ENCODE measurements around the gene SLC25A28.

The SLC25A28 gene

GRCh38 chr10:99569961-99570360, 50.3 kb downstream of the SLC25A28 start:
- no peak overlapping the region for H3K27ac Mint-ChIP-seq
- no peaks in the 10 kb centered on the region for H3K9me3 Mint-ChIP-seq
- H3K27me3 Mint-ChIP-seq: peaks cover 27% of the 10 kb centered on the region
- ATAC-seq (no peak), DNase-seq (no peak)
- no peaks in the 10 kb centered on the region for H3K4me1 Mint-ChIP-seq
- H3K4me3 Mint-ChIP-seq: no peak overlapping the region

GRCh38 chr10:99569253-99569939, 50.8 kb downstream of the SLC25A28 start:
- H3K4me3 Mint-ChIP-seq: no peak overlapping the region
- DNase-seq (no peak), ATAC-seq (no peak)
- no peak overlapping the region for H3K27ac Mint-ChIP-seq
- H3K27me3 Mint-ChIP-seq: peaks cover 27% of the 10 kb centered on the region
- no peaks in the 10 kb centered on the region for H3K4me1 Mint-ChIP-seq
- H3K9me3 Mint-ChIP-seq: no peaks in the 10 kb centered on the region

DNA sequence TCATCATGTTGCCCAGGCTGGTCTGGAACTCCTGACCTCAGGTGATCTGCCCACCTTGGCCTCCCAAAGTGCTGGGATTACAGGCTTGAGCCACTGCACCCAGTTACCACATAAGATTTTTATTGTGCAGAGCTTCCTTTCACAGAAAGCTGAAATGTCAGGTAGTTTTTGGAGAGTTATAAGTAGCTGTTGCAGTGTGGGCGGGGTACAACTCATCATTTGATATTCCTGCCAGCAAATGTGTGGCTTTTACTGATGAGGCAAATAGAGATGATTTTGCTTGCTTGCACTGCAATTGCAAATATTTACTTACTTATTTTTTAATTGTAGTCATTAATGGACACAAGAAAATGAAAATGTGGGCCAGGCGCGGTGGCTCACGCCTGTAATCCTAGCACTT, 55.1 kb downstream of the SLC25A28 start:
- Mint-ChIP-seq H3K27me3 (peaks cover 51% of the 10 kb centered on the region), H3K9me3 (no peaks in the 10 kb centered on the region), H3K4me1 (no peaks in the 10 kb centered on the region), H3K27ac (no peak overlapping the region), H3K4me3 (no peak overlapping the region)
- ATAC-seq (no peak), DNase-seq (no peak)

- no peak overlapping the region for H3K4me3 Mint-ChIP-seq
- no peak overlapping the region for H3K27ac Mint-ChIP-seq
- ATAC-seq (no peak), DNase-seq (no peak)
- no peaks in the 10 kb centered on the region for H3K9me3 Mint-ChIP-seq
- no peaks in the 10 kb centered on the region for H3K4me1 Mint-ChIP-seq
- H3K27me3 Mint-ChIP-seq: peaks cover 56% of the 10 kb centered on the region
Measured at GRCh38 chr10:99564361-99564760, 55.9 kb downstream of the SLC25A28 start.

DNA sequence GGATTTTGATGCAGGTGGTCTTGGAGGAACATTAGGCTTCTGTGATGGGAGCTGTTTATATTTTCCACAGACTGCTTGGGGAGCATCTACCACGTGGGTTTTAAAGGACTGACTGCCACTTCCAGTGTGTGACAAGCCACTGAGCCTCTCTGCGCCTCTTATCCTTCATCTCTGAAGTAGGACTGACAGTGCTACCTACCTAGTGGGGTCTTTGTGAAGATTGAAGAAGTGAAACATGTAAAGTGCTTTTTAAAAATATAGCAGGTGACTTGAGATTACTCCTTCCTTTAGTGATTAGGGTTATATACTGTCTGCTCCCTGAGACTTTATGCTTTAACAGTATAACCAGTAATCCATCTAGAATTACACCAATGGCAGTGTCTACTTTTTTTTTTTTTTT, 57.6 kb downstream of the SLC25A28 start:
- peaks cover 57% of the 10 kb centered on the region for H3K27me3 Mint-ChIP-seq
- no peaks in the 10 kb centered on the region for H3K9me3 Mint-ChIP-seq
- H3K27ac Mint-ChIP-seq: no peak overlapping the region
- H3K4me3 Mint-ChIP-seq: no peak overlapping the region
- ATAC-seq (no peak), DNase-seq (no peak)
- H3K4me1 Mint-ChIP-seq: no peaks in the 10 kb centered on the region

All from stimulated activated naive CD8-positive, alpha-beta T cell treated with anti-CD3 and anti-CD28 coated beads, Interleukin-15, amount 100 ng/mL, for 72 hours (primary cell).